Breast epithelium (tissue), 4 donors: ENCODE results near the gene CXCR5. TPM values are rescaled to one million over a fixed set of nuclear protein-coding genes. Genes with fewer than 3 reads are reported as not detected.

Experiments used
- DNase-seq, 2 donors: peaks; one replicate each; pipeline ENCODE4 v3.0.0-alpha.2; 2019; ENCODE audit warnings: low spot score in 2 of 2
- H3K27ac ChIP-seq, 2 donors: fragments of 200-600 bp; sonication (generic) in 1 of 2; one replicate each; pipeline ENCODE4 v1.5.1; 2016 to 2019; ENCODE audit warnings: mild to moderate bottlenecking in 1 of 2
- H3K27me3 ChIP-seq, 2 donors: fragments of 200-600 bp; sonication (generic) in 1 of 2; one replicate each; pipeline versions ENCODE4 v1.5.1 to v1.6.0; 2017 to 2019; ENCODE audit warnings: control low read depth in 1 of 2, mild to moderate bottlenecking in 1 of 2
- H3K36me3 ChIP-seq: fragments of 200-600 bp; one replicate; pipeline ENCODE4 v1.5.1; 2019
- H3K4me1 ChIP-seq, 2 donors: fragments of 200-600 bp; sonication (generic); one replicate each; pipeline ENCODE4 v1.5.1; 2016 to 2019; ENCODE audit warnings: control low read depth in 1 of 2
- H3K4me3 ChIP-seq, 3 donors: fragments of 200-600 bp; sonication (generic); 1 replicate in 2 of 3; 2 replicates in 1 of 3; pipeline ENCODE4 v1.5.1; 2016 to 2019; ENCODE audit warnings: mild to moderate bottlenecking in 3 of 3, moderate library complexity in 2 of 3
- H3K9me3 ChIP-seq, 2 donors: fragments of 200-600 bp; sonication (generic) in 1 of 2; one replicate each; pipeline ENCODE4 v1.5.1; 2016 to 2019; ENCODE audit warnings: control low read depth in 1 of 2
- POLR2A ChIP-seq: fragments of 450-650 bp; IDR thresholded peaks from one replicate; pipeline ENCODE4 v1.6.1; 2016; ENCODE audit warnings: antibody characterized with exemption, mild to moderate bottlenecking, moderate library complexity
- POLR2AphosphoS5 ChIP-seq, 3 donors: sonication (generic); formaldehyde crosslinking; IDR thresholded peaks; one replicate each; pipeline ENCODE4 v1.6.1; 2017; ENCODE audit warnings: antibody characterized with exemption in 3 of 3
- intact Hi-C: fragments of 100-400 bp; cut with DNase I; formaldehyde crosslinking; loops from one replicate; pipeline ENCODE4 v1.15.1; 2023; ENCODE audit warnings: low total_unique reads
- total RNA-seq, 3 donors: library from RNA; depleted of rRNA; stranded (reverse); fragments of >200 nt; gene quantifications; one replicate each; pipeline ENCODE4 v1.1.0, GENCODE V29; 2016
- TF ChIP-seq, protein P1 (sequence below), 3 donors: fragments of 450-650 bp; IDR thresholded peaks; one replicate each; pipeline ENCODE4 v1.5.1; 2016 to 2017; ENCODE audit warnings: antibody characterized with exemption in 3 of 3, mild to moderate bottlenecking in 3 of 3, moderate library complexity in 3 of 3

Gene CXCR5
- total RNA-seq, 3 donors from 2014 or later: not detected

DNA sequence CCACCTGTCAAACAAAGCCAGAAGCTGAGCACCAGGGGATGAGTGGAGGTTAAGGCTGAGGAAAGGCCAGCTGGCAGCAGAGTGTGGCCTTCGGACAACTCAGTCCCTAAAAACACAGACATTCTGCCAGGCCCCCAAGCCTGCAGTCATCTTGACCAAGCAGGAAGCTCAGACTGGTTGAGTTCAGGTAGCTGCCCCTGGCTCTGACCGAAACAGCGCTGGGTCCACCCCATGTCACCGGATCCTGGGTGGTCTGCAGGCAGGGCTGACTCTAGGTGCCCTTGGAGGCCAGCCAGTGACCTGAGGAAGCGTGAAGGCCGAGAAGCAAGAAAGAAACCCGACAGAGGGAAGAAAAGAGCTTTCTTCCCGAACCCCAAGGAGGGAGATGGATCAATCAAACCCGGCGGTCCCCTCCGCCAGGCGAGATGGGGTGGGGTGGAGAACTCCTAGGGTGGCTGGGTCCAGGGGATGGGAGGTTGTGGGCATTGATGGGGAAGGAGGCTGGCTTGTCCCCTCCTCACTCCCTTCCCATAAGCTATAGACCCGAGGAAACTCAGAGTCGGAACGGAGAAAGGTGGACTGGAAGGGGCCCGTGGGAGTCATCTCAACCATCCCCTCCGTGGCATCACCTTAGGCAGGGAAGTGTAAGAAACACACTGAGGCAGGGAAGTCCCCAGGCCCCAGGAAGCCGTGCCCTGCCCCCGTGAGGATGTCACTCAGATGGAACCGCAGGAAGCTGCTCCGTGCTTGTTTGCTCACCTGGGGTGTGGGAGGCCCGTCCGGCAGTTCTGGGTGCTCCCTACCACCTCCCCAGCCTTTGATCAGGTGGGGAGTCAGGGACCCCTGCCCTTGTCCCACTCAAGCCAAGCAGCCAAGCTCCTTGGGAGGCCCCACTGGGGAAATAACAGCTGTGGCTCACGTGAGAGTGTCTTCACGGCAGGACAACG, 11.7 kb downstream of the CXCR5 start:
- no peaks in the 10 kb centered on the region for H3K9me3 ChIP-seq
- H3K27me3 ChIP-seq: no peaks in the 10 kb centered on the region
- intact Hi-C loops: no loop called here
- H3K27ac ChIP-seq: peak overlapping the region in 1 of 2 donors; percentile 13
- no peak overlapping the region for H3K4me3 ChIP-seq
- H3K4me1 ChIP-seq: no peaks in the 10 kb centered on the region
- H3K36me3 ChIP-seq: no peaks in the 10 kb centered on the region
- DNase-seq: no peak
- TF ChIP-seq, protein P1, sequence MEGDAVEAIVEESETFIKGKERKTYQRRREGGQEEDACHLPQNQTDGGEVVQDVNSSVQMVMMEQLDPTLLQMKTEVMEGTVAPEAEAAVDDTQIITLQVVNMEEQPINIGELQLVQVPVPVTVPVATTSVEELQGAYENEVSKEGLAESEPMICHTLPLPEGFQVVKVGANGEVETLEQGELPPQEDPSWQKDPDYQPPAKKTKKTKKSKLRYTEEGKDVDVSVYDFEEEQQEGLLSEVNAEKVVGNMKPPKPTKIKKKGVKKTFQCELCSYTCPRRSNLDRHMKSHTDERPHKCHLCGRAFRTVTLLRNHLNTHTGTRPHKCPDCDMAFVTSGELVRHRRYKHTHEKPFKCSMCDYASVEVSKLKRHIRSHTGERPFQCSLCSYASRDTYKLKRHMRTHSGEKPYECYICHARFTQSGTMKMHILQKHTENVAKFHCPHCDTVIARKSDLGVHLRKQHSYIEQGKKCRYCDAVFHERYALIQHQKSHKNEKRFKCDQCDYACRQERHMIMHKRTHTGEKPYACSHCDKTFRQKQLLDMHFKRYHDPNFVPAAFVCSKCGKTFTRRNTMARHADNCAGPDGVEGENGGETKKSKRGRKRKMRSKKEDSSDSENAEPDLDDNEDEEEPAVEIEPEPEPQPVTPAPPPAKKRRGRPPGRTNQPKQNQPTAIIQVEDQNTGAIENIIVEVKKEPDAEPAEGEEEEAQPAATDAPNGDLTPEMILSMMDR (IDR thresholded peaks at IDR 0.05): no peak
- TF ChIP-seq POLR2A: no peak
- TF ChIP-seq POLR2AphosphoS5 (IDR thresholded peaks at IDR 0.05): no peak

DNA sequence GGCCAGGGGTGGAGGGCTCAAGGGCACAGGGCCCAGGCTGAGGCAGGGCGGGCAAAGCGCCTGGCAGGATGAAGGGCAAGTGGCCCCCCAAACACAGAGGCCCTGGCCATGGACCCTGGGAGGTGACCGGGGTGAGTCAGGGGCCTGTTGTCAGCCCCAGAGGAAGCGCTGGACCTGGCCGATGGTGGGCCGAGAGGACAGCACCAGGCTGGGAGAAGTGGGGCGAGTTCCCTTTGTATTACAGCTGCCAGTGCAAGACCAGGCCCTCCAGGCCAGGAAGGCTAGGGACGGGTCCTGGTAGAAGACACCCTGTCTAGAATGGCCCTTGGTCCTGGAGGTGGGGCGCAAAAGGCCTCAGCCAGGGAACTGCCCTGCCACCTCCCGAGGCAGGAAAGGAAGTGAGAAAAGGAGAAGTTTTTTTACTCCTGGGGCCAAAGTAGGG, 12.8 kb downstream of the CXCR5 start:
- Histone ChIP-seq H3K27ac (peak overlapping the region in 1 of 2 donors; percentile 38), H3K4me3 (no peak overlapping the region), H3K9me3 (no peaks in the 10 kb centered on the region), H3K4me1 (no peaks in the 10 kb centered on the region), H3K36me3 (no peaks in the 10 kb centered on the region), H3K27me3 (no peaks in the 10 kb centered on the region)
- no peak for DNase-seq
- intact Hi-C loops: no loop called here
- TF ChIP-seq, protein P1 (IDR thresholded peaks at IDR 0.05): no peak
- no peak for TF ChIP-seq POLR2AphosphoS5 (IDR thresholded peaks at IDR 0.05)
- no peak for TF ChIP-seq POLR2A

DNA sequence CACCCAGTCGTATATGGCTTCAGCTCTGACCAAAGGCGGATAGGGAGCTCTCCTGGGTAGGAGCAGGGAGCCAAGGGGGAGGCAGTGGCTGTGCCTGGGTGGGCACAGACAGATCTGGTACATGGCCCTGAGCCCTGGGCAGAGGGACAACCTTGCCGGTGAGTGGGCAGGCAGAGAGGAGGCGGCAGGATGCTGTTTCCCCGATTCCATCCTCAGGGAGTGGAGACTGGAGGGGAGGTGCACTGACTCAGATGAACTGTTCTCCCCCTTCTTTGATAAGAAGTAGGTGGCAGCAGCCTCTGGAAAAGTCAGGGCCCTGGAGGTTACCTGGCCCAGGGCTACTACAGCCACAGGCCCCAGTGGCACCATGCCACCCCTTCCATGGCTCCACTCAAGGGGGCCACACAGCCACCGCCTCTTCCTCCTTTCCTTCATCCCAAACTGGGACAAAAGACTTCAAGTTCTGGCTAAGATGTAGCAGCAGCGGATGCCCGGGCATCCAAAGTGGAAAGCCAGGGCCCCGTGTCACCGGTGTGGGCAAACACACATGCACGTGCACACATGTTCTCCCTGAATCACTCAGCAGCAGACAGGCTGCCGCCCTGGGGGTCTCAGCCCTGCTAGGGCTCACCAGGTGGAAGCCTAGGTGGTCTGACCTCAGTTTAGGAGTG, 13.4 kb downstream of the CXCR5 start:
- Histone ChIP-seq H3K27me3 (no peaks in the 10 kb centered on the region), H3K4me1 (no peaks in the 10 kb centered on the region), H3K27ac (peak overlapping the region in 1 of 2 donors; percentile 38), H3K4me3 (no peak overlapping the region), H3K9me3 (no peaks in the 10 kb centered on the region), H3K36me3 (no peaks in the 10 kb centered on the region)
- intact Hi-C loops: no loop called here
- TF ChIP-seq POLR2A: no peak
- TF ChIP-seq, protein P1 (IDR thresholded peaks at IDR 0.05): no peak
- no peak for TF ChIP-seq POLR2AphosphoS5 (IDR thresholded peaks at IDR 0.05)
- DNase-seq: no peak

DNA sequence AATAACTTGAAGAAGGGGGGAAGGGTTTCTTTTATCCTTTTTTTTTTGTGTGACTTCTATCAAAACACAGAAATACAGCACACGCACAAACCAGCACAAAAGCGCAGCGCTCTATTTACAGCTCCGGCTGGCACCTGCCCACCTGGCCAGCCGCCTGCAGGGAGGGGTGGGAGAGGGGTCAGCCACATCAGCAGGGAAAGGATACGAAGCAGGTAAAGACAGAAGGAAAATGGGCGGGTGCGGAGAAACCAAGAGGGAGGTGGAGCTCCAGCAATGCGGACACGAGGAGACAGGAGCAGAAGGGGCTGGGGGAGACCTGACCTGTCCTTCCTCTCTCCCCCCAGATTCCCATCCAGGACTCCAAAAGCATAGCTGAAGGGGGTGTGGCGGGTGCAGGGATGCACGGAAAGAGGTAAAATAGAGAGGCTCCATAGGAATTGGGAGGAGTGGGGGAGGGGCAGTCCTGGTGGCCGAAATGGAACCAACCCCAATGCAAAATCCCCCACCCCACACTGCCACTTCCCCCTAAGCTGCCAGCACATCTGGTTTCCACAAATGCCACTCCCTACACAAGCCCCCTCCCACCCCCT, 14.1 kb downstream of the CXCR5 start:
- TF ChIP-seq, protein P1 (IDR thresholded peaks at IDR 0.05): no peak
- TF ChIP-seq POLR2AphosphoS5 (IDR thresholded peaks at IDR 0.05): no peak
- TF ChIP-seq POLR2A: no peak
- Histone ChIP-seq H3K36me3 (peaks cover 7% of the 10 kb centered on the region), H3K4me1 (no peaks in the 10 kb centered on the region), H3K9me3 (no peaks in the 10 kb centered on the region), H3K4me3 (no peak overlapping the region), H3K27ac (no peak overlapping the region), H3K27me3 (no peaks in the 10 kb centered on the region)
- intact Hi-C loops: no loop called here
- DNase-seq: no peak
